HepG2 (cell line): Measurements from ENCODE around the gene TRIAP1. TPM values are rescaled to one million over a fixed set of nuclear protein-coding genes. Genes with fewer than 3 reads are reported as not detected.

Experiments
- CREM ChIP-seq, 2 experiments: sonication (generic) in 1 of 2; formaldehyde crosslinking in 1 of 2; IDR thresholded peaks; 2 replicates each; pipeline versions ENCODE4 v1.4.0 to v1.6.1; 2016 to 2020; ENCODE audit warnings: antibody characterized with exemption in 1 of 2, mild to moderate bottlenecking in 1 of 2, missing genetic modification reagents in 1 of 2
- HHEX ChIP-seq: IDR thresholded peaks from 2 replicates; pipeline ENCODE4 v1.6.1; 2016; ENCODE audit warnings: control low read depth
- HMGXB4 ChIP-seq, 2 experiments: sonication (generic) in 1 of 2; formaldehyde crosslinking in 1 of 2; IDR thresholded peaks; 2 replicates each; pipeline versions ENCODE4 v1.4.0 to v1.6.1; 2018 to 2020; ENCODE audit warnings: missing genetic modification reagents in 2 of 2, borderline replicate concordance in 1 of 2, low read depth in 1 of 2, mild to moderate bottlenecking in 1 of 2, missing biosample characterization in 1 of 2
- HNF1A ChIP-seq, 2 experiments: sonication (generic) in 1 of 2; formaldehyde crosslinking in 1 of 2; IDR thresholded peaks; 2 replicates each; pipeline versions ENCODE4 v1.4.0 to v1.6.1; 2016 to 2020; ENCODE audit warnings: borderline replicate concordance in 1 of 2, low read depth in 1 of 2, mild to moderate bottlenecking in 1 of 2, missing genetic modification reagents in 1 of 2
- JARID2 ChIP-seq: sonication (generic); formaldehyde crosslinking; IDR thresholded peaks from 2 replicates; pipeline ENCODE4 v1.8.1; 2023; ENCODE audit warnings: missing genetic modification reagents, inconsistent platforms; ENCODE audit not compliant: insufficient replicate concordance
- KLF11 ChIP-seq: IDR thresholded peaks from 2 replicates; pipeline ENCODE4 v1.6.1; 2016; ENCODE audit warnings: missing compliant biosample characterization
- KLF9 ChIP-seq: IDR thresholded peaks from 2 replicates; pipeline ENCODE4 v1.6.1; 2016; ENCODE audit warnings: low read depth
- KMT2A ChIP-seq: sonication (generic); formaldehyde crosslinking; IDR thresholded peaks from 2 replicates; pipeline ENCODE4 v1.4.0; 2020; ENCODE audit warnings: missing genetic modification reagents
- MAX ChIP-seq: IDR thresholded peaks from 2 replicates; pipeline ENCODE4 v1.6.1; 2012; ENCODE audit warnings: inconsistent platforms
- NR1H2 ChIP-seq: sonication (generic); formaldehyde crosslinking; IDR thresholded peaks from 2 replicates; pipeline ENCODE4 v1.8.1; 2022; ENCODE audit warnings: low read depth, missing genetic modification reagents, borderline replicate concordance
- PITX1 ChIP-seq: sonication (generic); formaldehyde crosslinking; IDR thresholded peaks from 2 replicates; pipeline ENCODE4 v1.5.1; 2020; ENCODE audit warnings: mild to moderate bottlenecking, missing genetic modification reagents
- SIN3A ChIP-seq: IDR thresholded peaks from 2 replicates; pipeline ENCODE4 v1.6.1; 2011; ENCODE audit warnings: low read depth, mild to moderate bottlenecking, control low read depth, low read length, borderline replicate concordance
- THYN1 ChIP-seq: sonication (generic); formaldehyde crosslinking; IDR thresholded peaks from 2 replicates; pipeline ENCODE4 v1.8.1; 2023; ENCODE audit warnings: low read depth, mild to moderate bottlenecking, moderate library complexity, missing genetic modification reagents, borderline replicate concordance
- ZMYM3 ChIP-seq: sonication (generic); formaldehyde crosslinking; IDR thresholded peaks from 2 replicates; pipeline ENCODE4 v1.5.1; 2020; ENCODE audit warnings: mild to moderate bottlenecking, missing genetic modification reagents
- ZNF136 ChIP-seq: sonication (generic); formaldehyde crosslinking; IDR thresholded peaks from 2 replicates; pipeline ENCODE4 v1.8.1; 2022; ENCODE audit warnings: low read depth, mild to moderate bottlenecking, moderate library complexity, missing genetic modification reagents
- ZNF547 ChIP-seq: sonication (generic); formaldehyde crosslinking; IDR thresholded peaks from 2 replicates; pipeline ENCODE4 v1.5.1; 2020; ENCODE audit warnings: mild to moderate bottlenecking, missing genetic modification reagents
- ZNF652 ChIP-seq: IDR thresholded peaks from 2 replicates; pipeline ENCODE4 v1.6.1; 2016; ENCODE audit warnings: low read depth, borderline replicate concordance
- polyA plus RNA-seq, 8 experiments: library from polyadenylated mRNA; depleted of rRNA in 3 of 8; stranded (reverse) in 7 of 8; unstranded in 1 of 8; fragments of >200 nt; fragmentation: Illumina TruSeq in 4 of 8; extraction: Trizol in 4 of 8; gene quantifications; 2 replicates each; pipeline versions ENCODE4 v1.2.1 to v1.2.3, GENCODE V29; 2011 to 2016; ENCODE audit warnings: low read depth in 4 of 8, missing spikeins in 1 of 8, mixed read lengths in 1 of 8; ENCODE audit not compliant: insufficient read depth in 1 of 8
- total RNA-seq, 5 experiments: library from RNA; depleted of rRNA; stranded (reverse); fragments of >200 nt; fragmentation: Illumina TruSeq; extraction: Trizol; gene quantifications; 2 replicates each; pipeline ENCODE4 v1.2.3, GENCODE V29; 2016; ENCODE audit warnings: low read depth in 1 of 5
- TF ChIP-seq, protein P1 (sequence below): fragments of 450-650 bp; IDR thresholded peaks from 2 replicates; pipeline ENCODE4 v1.6.1; 2017; ENCODE audit warnings: mild to moderate bottlenecking

TRIAP1 gene
- total and polyA plus RNA-seq, 2 of the 13 experiments (the other 11 are each of a cell fraction or from before 2014, with no cell fraction given): 55.0 to 117 TPM

DNA sequence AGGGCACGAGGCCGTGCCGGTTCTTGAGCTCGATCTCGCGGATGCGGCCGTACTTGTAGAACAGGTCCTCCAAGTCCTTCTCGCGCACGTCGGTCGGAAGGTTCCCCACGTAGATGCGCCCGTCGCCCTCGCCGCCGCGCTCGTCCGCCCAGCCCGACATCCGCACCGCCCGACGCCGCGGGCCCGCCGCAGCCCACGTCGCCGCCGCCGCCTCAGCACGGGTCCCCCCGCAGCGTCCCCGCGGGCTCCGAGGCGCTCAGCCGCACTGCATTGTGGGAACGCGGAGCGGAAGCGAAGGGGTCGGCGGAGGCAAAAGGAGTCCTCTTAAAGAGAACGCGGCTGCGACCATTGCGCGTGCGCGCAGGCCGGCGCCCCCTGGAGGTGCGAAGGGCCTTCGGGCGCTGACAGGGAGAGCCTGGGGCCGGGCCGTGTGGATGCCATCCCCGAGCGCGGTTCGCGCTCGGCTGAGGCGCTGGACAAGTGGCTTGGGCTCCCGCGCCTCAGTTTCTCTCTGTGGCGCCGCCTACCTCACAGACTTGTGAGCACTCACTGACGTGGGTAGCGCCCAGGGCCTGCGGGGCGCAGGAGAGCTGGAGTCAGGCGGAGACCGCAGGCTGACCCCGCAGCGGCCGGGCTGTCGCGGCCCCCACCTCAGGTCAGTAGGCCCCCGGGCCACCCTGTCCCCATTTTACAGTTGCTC, 23.4 kb upstream of the TRIAP1 start, which contains the start of gene SRSF9 (continued):
- no peak for TF ChIP-seq CREM (IDR thresholded peaks at IDR 0.05)
- TF ChIP-seq CREM (CRISPR knock-in tag; IDR thresholded peaks at IDR 0.05): no peak
- 0 out of 2 replicates have a peak, but pooled peaks have one; percentile 23 for TF ChIP-seq NR1H2 (CRISPR knock-in tag)
- no peak for TF ChIP-seq HNF1A (IDR thresholded peaks at IDR 0.05; ENCODE audit: low read depth)
- TF ChIP-seq HNF1A (CRISPR knock-in tag; IDR thresholded peaks at IDR 0.05; ENCODE audit: borderline replicate concordance): no peak; the same call in 1 of the 2 replicates
- TF ChIP-seq KLF11 (CRISPR knock-in tag): peak; percentile 62; the same call in 1 of the 2 replicates
- no peak for TF ChIP-seq SIN3A
- peak; percentile 92 for TF ChIP-seq MAX
- TF ChIP-seq ZNF652 (CRISPR knock-in tag): peak; percentile 67; the same call in 1 of the 2 replicates
- peak; percentile 97 for TF ChIP-seq HMGXB4 (CRISPR knock-in tag; IDR thresholded peaks at IDR 0.05; ENCODE audit: borderline replicate concordance in 1 of 2, low read depth in 1 of 2)
- TF ChIP-seq KMT2A (CRISPR knock-in tag): peak; percentile 86
- TF ChIP-seq, protein P1, sequence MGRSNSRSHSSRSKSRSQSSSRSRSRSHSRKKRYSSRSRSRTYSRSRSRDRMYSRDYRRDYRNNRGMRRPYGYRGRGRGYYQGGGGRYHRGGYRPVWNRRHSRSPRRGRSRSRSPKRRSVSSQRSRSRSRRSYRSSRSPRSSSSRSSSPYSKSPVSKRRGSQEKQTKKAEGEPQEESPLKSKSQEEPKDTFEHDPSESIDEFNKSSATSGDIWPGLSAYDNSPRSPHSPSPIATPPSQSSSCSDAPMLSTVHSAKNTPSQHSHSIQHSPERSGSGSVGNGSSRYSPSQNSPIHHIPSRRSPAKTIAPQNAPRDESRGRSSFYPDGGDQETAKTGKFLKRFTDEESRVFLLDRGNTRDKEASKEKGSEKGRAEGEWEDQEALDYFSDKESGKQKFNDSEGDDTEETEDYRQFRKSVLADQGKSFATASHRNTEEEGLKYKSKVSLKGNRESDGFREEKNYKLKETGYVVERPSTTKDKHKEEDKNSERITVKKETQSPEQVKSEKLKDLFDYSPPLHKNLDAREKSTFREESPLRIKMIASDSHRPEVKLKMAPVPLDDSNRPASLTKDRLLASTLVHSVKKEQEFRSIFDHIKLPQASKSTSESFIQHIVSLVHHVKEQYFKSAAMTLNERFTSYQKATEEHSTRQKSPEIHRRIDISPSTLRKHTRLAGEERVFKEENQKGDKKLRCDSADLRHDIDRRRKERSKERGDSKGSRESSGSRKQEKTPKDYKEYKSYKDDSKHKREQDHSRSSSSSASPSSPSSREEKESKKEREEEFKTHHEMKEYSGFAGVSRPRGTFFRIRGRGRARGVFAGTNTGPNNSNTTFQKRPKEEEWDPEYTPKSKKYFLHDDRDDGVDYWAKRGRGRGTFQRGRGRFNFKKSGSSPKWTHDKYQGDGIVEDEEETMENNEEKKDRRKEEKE: no peak
- no peak for TF ChIP-seq KLF9
- TF ChIP-seq ZNF547 (CRISPR knock-in tag): peak; percentile 68
- no peak for TF ChIP-seq HHEX (CRISPR knock-in tag)
- TF ChIP-seq ZNF136 (CRISPR knock-in tag): peak; percentile 93
- no peak for TF ChIP-seq ZMYM3
- no peak for TF ChIP-seq THYN1
- TF ChIP-seq PITX1: peak; percentile 35
- TF ChIP-seq JARID2 (CRISPR knock-in tag): no peak
